Prostate gland (tissue), 2 donors: ENCODE measurements around the gene FCHO2. TPM values are rescaled to one million over a fixed set of nuclear protein-coding genes. Genes with fewer than 3 reads are reported as not detected.
A peak's percentile ranks its signal among the peaks of the same experiment; 100 is the strongest.
"Not testable (repeated sequence)": the region's sequence is repeated elsewhere in the genome, so short reads cannot be mapped to it uniquely, and the experiment has no call there.

Source experiments
- DNase-seq: peaks from one replicate; pipeline ENCODE4 v3.0.0-alpha.2; 2019; ENCODE audit warnings: low spot score
- H3K27ac ChIP-seq, 2 donors: fragments of 200-600 bp; sonication (generic); 2 replicates each; pipeline ENCODE4 v1.5.1; 2017 to 2019
- H3K27me3 ChIP-seq: fragments of 200-600 bp; sonication (generic); replicated peaks from 2 replicates; pipeline ENCODE4 v1.5.1; 2019; ENCODE audit not compliant: insufficient read depth
- H3K36me3 ChIP-seq, 2 donors: fragments of 200-600 bp; sonication (generic); 1 replicate in 1 of 2; 2 replicates in 1 of 2; pipeline versions ENCODE4 v1.5.1 to v1.8.1; 2017 to 2019
- H3K4me1 ChIP-seq: fragments of 200-600 bp; sonication (generic); replicated peaks from 2 replicates; pipeline ENCODE4 v1.5.1; 2019
- H3K4me3 ChIP-seq, 2 donors: fragments of 200-600 bp; sonication (generic); 2 replicates each; pipeline ENCODE4 v1.5.1; 2017 to 2019
- H3K9me3 ChIP-seq: fragments of 200-600 bp; sonication (generic); 2 replicates; pipeline ENCODE4 v1.5.1; 2017
- CTCF ChIP-seq, 4 experiments: fragments of 200-600 bp in 2 of 4; fragments of 450-650 bp in 2 of 4; sonication (generic) in 2 of 4; IDR thresholded peaks; 1 replicate in 3 of 4; 2 replicates in 1 of 4; pipeline ENCODE4 v1.5.1; 2016 to 2019; ENCODE audit warnings: antibody characterized with exemption in 4 of 4, mild to moderate bottlenecking in 2 of 4, moderate library complexity in 2 of 4
- POLR2A ChIP-seq: fragments of 450-650 bp; IDR thresholded peaks from one replicate; pipeline ENCODE4 v1.6.1; 2016; ENCODE audit warnings: antibody characterized with exemption, mild to moderate bottlenecking
- POLR2AphosphoS5 ChIP-seq: sonication (generic); formaldehyde crosslinking; IDR thresholded peaks from one replicate; pipeline ENCODE4 v1.6.1; 2017; ENCODE audit warnings: antibody characterized with exemption
- WGBS: methylation state at CpG from one replicate; pipeline ENCODE4 v1.1.5; 2018; 5-methylcytosine and 5-hydroxymethylcytosine counted together
- intact Hi-C: fragments of 100-400 bp; cut with DNase I; formaldehyde crosslinking; loops from one replicate; pipeline ENCODE4 v1.14.2; 2022
- total RNA-seq, 2 donors: library from RNA; depleted of rRNA; stranded (reverse); fragments of >200 nt; gene quantifications; one replicate each; pipeline ENCODE4 v1.1.0, GENCODE V29; 2016

Gene FCHO2
- total RNA-seq, 2 donors from 2014 or later: 18.8 to 24.6 TPM

GRCh38 chr5:73018892-73019291, 63.1 kb downstream of the FCHO2 start:
- no peak overlapping the region for H3K27ac ChIP-seq
- no peaks in the 10 kb centered on the region for H3K9me3 ChIP-seq
- H3K27me3 ChIP-seq: no peaks in the 10 kb centered on the region
- H3K4me3 ChIP-seq: no peak overlapping the region
- H3K4me1 ChIP-seq: no peaks in the 10 kb centered on the region
- WGBS: 96% methylated on average over 2 of the region's 2 CpGs
- no peak for TF ChIP-seq POLR2A
- no peak for TF ChIP-seq POLR2AphosphoS5
- no peaks in the 10 kb centered on the region for H3K36me3 ChIP-seq
- intact Hi-C loops: no loop called here
- no peak for DNase-seq

- no peaks in the 10 kb centered on the region for H3K9me3 ChIP-seq
- intact Hi-C loops: no loop called here
- no peak for DNase-seq
- TF ChIP-seq CTCF (IDR thresholded peaks at IDR 0.05): no peak
- TF ChIP-seq POLR2A: no peak
- no peak for TF ChIP-seq POLR2AphosphoS5
- no peaks in the 10 kb centered on the region for H3K27me3 ChIP-seq
- no peak overlapping the region for H3K27ac ChIP-seq
- no peak overlapping the region for H3K4me3 ChIP-seq
- 79% methylated on average over 2 of the region's 2 CpGs for WGBS
- no peaks in the 10 kb centered on the region for H3K36me3 ChIP-seq
- no peaks in the 10 kb centered on the region for H3K4me1 ChIP-seq
These were observed 63.9 kb downstream of the FCHO2 start for GRCh38 chr5:73019766-73020165.

- no peaks in the 10 kb centered on the region for H3K27me3 ChIP-seq
- H3K27ac ChIP-seq: no peak overlapping the region
- intact Hi-C loops: no loop called here
- H3K36me3 ChIP-seq: no peaks in the 10 kb centered on the region
- no peak overlapping the region for H3K4me3 ChIP-seq
- H3K4me1 ChIP-seq: no peaks in the 10 kb centered on the region
- no peaks in the 10 kb centered on the region for H3K9me3 ChIP-seq
- WGBS: 32% methylated on average over 4 of the region's 4 CpGs
- no peak for TF ChIP-seq POLR2A
- TF ChIP-seq POLR2AphosphoS5: peak; percentile 52
- DNase-seq: peak; percentile 12
These were observed 66.8 kb downstream of the FCHO2 start for GRCh38 chr5:73022471-73023169.

GRCh38 chr5:73024946-73025544, 69.2 kb downstream of the FCHO2 start:
- intact Hi-C loops, H3K27me3 ChIP-seq, H3K36me3 ChIP-seq, H3K4me3 ChIP-seq, H3K27ac ChIP-seq, H3K4me1 ChIP-seq, H3K9me3 ChIP-seq, DNase-seq: not testable (repeated sequence)
- WGBS: 98% methylated on average over 9 of the region's 9 CpGs

- no peak overlapping the region for H3K4me3 ChIP-seq
- H3K9me3 ChIP-seq: no peaks in the 10 kb centered on the region
- intact Hi-C loops: no loop called here
- no peaks in the 10 kb centered on the region for H3K27me3 ChIP-seq
- WGBS: 90% methylated on average over 2 of the region's 2 CpGs
- DNase-seq: no peak
- no peaks in the 10 kb centered on the region for H3K36me3 ChIP-seq
- TF ChIP-seq POLR2A (no peak), POLR2AphosphoS5 (no peak), CTCF (IDR thresholded peaks at IDR 0.05) (no peak)
- no peak overlapping the region for H3K27ac ChIP-seq
- no peaks in the 10 kb centered on the region for H3K4me1 ChIP-seq
These were observed 71.5 kb downstream of the FCHO2 start for GRCh38 chr5:73027361-73027760.

GRCh38 chr5:73027816-73028215, 72.0 kb downstream of the FCHO2 start:
- no peak for TF ChIP-seq POLR2AphosphoS5
- TF ChIP-seq CTCF (IDR thresholded peaks at IDR 0.05): no peak
- TF ChIP-seq POLR2A: no peak
- no peak for DNase-seq
- H3K4me3 ChIP-seq: no peak overlapping the region
- H3K36me3 ChIP-seq: no peaks in the 10 kb centered on the region
- H3K27ac ChIP-seq: no peak overlapping the region
- 92% methylated on average over 4 of the region's 4 CpGs for WGBS
- H3K9me3 ChIP-seq: no peaks in the 10 kb centered on the region
- intact Hi-C loops: no loop called here
- no peaks in the 10 kb centered on the region for H3K27me3 ChIP-seq
- H3K4me1 ChIP-seq: no peaks in the 10 kb centered on the region
